Chondrocyte (in vitro differentiated cells): ENCODE results near the gene GTF2I. TPM values are rescaled to one million over a fixed set of nuclear protein-coding genes. Genes with fewer than 3 reads are reported as not detected.
"Not testable (repeated sequence)": the region's sequence is repeated elsewhere in the genome, so short reads cannot be mapped to it uniquely, and the experiment has no call there.

ENCODE experiments used
- DNase-seq: peaks from one replicate; pipeline ENCODE4 v3.0.0; 2021; ENCODE audit warnings: mixed read lengths, low spot score
- H3K27ac Mint-ChIP-seq: one replicate; pipeline ENCODE4 v1.8.0; 2021; ENCODE audit warnings: mild to moderate bottlenecking, moderate library complexity, mixed read lengths; ENCODE audit not compliant: unreplicated experiment
- H3K27me3 Mint-ChIP-seq: 2 replicates; pipeline ENCODE4 v1.8.0; 2021; ENCODE audit warnings: low read depth, mixed read lengths
- H3K36me3 Mint-ChIP-seq: 2 replicates; pipeline ENCODE4 v1.8.0; 2021; ENCODE audit warnings: low read depth, mixed read lengths
- H3K4me1 Mint-ChIP-seq: 2 replicates; pipeline ENCODE4 v1.8.0; 2021; ENCODE audit warnings: low read depth, mild to moderate bottlenecking, mixed read lengths
- H3K4me3 Mint-ChIP-seq: one replicate; pipeline ENCODE4 v1.8.0; 2021; ENCODE audit warnings: mild to moderate bottlenecking, moderate library complexity, mixed read lengths; ENCODE audit not compliant: unreplicated experiment
- H3K9me3 Mint-ChIP-seq: 2 replicates; pipeline ENCODE4 v1.8.0; 2021; ENCODE audit warnings: low read depth, mixed read lengths
- total RNA-seq: library from RNA; stranded (reverse); gene quantifications from 3 replicates; pipeline ENCODE4 v1.2.1, GENCODE V29; 2021

The GTF2I gene
- total RNA-seq, 1 donor from 2014 or later: 157 TPM

DNA sequence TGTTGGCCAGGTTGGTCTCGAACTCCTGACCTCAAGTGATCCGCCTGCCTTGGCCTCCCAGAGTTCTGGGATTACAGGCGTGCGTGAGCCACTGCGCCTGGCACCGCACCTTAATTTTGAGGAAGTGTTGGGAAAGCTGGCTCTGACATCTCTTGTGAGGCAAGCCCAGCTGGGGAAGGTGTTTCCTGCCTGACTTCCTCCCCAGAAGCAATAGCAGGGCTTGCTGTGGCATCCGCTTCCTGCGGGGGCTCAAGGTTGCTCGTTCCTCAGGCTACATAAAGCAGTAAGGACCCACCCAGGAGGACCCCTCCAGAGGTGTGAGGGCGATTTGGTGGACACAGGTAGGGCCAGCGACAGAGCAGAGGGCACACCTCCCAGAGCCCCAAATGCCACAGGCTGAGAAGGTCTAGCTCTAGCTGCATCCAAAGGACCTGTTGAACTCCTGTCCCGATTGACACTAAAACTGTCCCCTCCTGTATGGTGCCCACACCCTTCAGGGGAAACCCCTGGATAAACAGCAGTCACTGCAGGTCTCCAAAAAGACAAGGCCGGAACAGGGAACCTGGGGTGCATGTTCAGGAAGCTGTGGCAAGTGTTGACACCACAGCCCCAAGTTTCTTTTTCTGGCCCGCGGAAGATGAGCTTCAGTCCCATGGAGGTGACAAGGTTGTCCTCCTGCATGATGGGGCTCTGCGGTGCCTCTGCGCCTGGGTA is 107.8 kb downstream of the GTF2I start:
- not testable (repeated sequence) for DNase-seq, H3K4me3 Mint-ChIP-seq, H3K9me3 Mint-ChIP-seq, H3K4me1 Mint-ChIP-seq, H3K27ac Mint-ChIP-seq, H3K27me3 Mint-ChIP-seq, H3K36me3 Mint-ChIP-seq

DNA sequence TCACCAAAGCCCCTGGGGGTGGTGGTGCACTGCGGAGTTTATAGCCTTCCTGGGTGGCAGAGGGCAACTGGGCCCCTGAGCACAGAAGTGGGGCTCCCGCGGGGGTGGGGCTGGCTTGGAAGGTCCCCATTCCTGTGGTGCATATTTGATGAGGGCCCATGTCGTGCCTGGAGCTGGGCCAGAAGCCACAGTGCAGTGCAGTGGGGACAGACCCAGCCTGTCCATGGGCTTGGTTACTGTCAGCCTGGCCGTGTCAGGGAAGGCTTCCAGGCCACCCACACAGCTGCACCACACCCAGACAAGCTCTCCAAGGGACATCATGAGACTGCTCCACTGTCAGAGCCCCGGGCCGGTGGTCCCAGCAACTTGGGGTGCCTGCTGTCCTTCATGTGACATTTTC is 109.0 kb downstream of the GTF2I start:
- not testable (repeated sequence) for H3K9me3 Mint-ChIP-seq, H3K36me3 Mint-ChIP-seq, H3K27me3 Mint-ChIP-seq, H3K4me1 Mint-ChIP-seq, H3K4me3 Mint-ChIP-seq, DNase-seq, H3K27ac Mint-ChIP-seq

GRCh38 chr7:74766991-74767390 is 109.5 kb downstream of the GTF2I start:
- not testable (repeated sequence) for H3K4me3 Mint-ChIP-seq, H3K27ac Mint-ChIP-seq, H3K4me1 Mint-ChIP-seq, H3K9me3 Mint-ChIP-seq, H3K27me3 Mint-ChIP-seq, DNase-seq, H3K36me3 Mint-ChIP-seq

DNA sequence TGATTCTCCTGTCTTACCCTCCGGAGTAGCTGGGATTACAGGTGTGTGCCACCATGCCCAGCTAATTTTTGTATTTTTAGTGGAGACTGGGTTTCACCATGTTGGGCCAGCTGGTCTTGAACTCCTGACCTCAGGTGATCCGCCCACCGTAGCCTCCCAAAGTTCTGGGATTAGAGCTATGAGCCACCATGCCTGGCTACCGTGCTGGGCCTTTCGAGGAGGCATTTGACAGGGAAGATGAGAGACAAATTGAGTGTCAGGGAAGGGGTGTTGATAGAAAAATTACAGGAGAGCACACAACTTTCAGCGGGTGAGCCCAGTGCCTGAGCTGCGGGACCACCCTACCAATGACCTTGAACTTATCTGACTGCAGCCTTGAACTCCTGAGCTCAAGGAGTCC is 112.5 kb downstream of the GTF2I start:
- DNase-seq, H3K9me3 Mint-ChIP-seq, H3K27ac Mint-ChIP-seq, H3K4me3 Mint-ChIP-seq, H3K27me3 Mint-ChIP-seq, H3K4me1 Mint-ChIP-seq, H3K36me3 Mint-ChIP-seq: not testable (repeated sequence)

GRCh38 chr7:74772093-74772492 is 114.6 kb downstream of the GTF2I start:
- not testable (repeated sequence) for H3K4me1 Mint-ChIP-seq, H3K4me3 Mint-ChIP-seq, H3K9me3 Mint-ChIP-seq, DNase-seq, H3K27ac Mint-ChIP-seq, H3K36me3 Mint-ChIP-seq, H3K27me3 Mint-ChIP-seq

GRCh38 chr7:74773760-74774750 is 116.5 kb downstream of the GTF2I start, which contains the start of gene NCF1:
Gene NCF1 (plus strand): TSS chr7:74774011. CDS start chr7:74774032, 21 bp downstream.
- not testable (repeated sequence) for H3K9me3 Mint-ChIP-seq, H3K4me1 Mint-ChIP-seq, H3K36me3 Mint-ChIP-seq, H3K27ac Mint-ChIP-seq, H3K4me3 Mint-ChIP-seq, H3K27me3 Mint-ChIP-seq, DNase-seq

DNA sequence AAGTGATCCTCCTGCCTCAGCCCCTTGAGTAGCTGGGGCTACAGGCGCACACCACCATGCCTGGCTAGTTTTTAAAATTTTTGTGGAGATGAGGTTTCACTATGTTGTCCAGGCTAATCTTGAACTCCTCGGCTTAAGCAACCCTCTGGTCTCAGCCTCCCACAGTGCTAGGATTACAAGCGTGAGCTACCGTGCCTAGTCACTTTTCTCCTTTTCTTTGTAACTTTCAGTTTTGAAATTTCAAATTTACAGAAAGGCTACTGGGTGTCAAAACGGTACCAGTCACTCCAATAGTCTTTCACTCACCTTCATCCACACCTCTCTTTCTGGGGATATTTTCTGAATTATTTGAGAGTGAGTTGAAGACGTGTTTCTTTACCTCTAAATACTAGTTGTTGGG is 117.6 kb downstream of the GTF2I start:
- H3K4me3 Mint-ChIP-seq, H3K4me1 Mint-ChIP-seq, H3K36me3 Mint-ChIP-seq, H3K9me3 Mint-ChIP-seq, H3K27ac Mint-ChIP-seq, H3K27me3 Mint-ChIP-seq, DNase-seq: not testable (repeated sequence)

- not testable (repeated sequence) for H3K4me1 Mint-ChIP-seq, H3K27me3 Mint-ChIP-seq, DNase-seq, H3K27ac Mint-ChIP-seq, H3K4me3 Mint-ChIP-seq, H3K9me3 Mint-ChIP-seq, H3K36me3 Mint-ChIP-seq
Observed at GRCh38 chr7:74779053-74779452, 121.5 kb downstream of the GTF2I start.

GRCh38 chr7:74781746-74782145 is 124.2 kb downstream of the GTF2I start:
- H3K9me3 Mint-ChIP-seq, H3K4me3 Mint-ChIP-seq, H3K36me3 Mint-ChIP-seq, H3K27me3 Mint-ChIP-seq, DNase-seq, H3K27ac Mint-ChIP-seq, H3K4me1 Mint-ChIP-seq: not testable (repeated sequence)

DNA sequence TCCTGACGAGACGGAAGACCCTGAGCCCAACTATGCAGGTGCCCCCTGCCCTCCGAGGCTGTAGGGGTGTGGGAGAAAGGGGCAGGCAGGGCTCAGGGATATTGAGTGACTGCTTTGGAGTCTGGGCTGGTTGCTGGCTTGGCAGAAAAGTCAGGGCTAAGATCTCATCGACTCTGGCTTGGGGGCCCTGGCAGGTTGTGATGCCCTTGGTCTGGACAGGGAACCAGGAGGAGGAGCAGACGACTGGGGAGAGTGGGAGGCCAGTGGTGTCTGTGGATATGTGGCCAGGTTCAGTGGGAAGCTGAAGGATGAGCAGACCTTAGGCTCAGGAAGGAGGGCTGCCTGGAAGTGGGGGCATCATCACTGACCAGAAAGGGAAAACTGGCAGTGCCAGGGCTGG is 126.1 kb downstream of the GTF2I start:
- H3K9me3 Mint-ChIP-seq, H3K36me3 Mint-ChIP-seq, DNase-seq, H3K27me3 Mint-ChIP-seq, H3K4me3 Mint-ChIP-seq, H3K4me1 Mint-ChIP-seq, H3K27ac Mint-ChIP-seq: not testable (repeated sequence)

DNA sequence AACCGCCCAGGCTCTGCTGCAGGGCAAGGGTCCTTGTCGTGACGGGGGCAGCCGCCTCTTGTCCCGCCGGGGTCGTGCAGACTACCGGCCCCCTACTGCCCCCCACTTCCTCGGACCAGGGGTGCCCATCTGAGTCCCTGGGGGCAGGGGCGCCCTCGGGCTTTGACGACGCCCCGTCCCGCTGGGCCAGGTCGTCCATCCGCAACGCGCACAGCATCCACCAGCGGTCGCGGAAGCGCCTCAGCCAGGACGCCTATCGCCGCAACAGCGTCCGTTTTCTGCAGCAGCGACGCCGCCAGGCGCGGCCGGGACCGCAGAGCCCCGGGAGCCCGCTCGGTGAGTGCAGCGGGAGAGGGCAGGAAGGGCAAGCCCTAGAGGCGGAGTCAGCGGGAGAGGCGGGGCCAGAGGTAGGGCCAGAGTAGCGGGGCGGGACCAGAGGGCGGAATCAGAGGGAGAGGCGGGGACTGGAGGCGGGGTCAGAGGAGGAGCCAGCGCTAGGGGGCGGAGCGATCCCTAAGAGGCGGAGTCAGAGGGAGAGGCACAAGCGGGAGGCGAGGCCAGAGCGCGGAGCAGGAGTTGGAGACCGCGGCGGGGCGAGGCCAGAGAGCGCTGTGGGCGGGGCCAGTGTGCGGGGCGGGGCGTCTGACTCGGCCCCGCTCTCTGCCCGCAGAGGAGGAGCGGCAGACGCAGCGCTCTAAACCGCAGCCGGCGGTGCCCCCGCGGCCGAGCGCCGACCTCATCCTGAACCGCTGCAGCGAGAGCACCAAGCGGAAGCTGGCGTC is 131.0 kb downstream of the GTF2I start:
- not testable (repeated sequence) for H3K36me3 Mint-ChIP-seq, H3K27ac Mint-ChIP-seq, H3K9me3 Mint-ChIP-seq, H3K4me1 Mint-ChIP-seq, H3K27me3 Mint-ChIP-seq
- DNase-seq: peak; percentile 93
- H3K4me3 Mint-ChIP-seq: peak overlapping the region; percentile 42

DNA sequence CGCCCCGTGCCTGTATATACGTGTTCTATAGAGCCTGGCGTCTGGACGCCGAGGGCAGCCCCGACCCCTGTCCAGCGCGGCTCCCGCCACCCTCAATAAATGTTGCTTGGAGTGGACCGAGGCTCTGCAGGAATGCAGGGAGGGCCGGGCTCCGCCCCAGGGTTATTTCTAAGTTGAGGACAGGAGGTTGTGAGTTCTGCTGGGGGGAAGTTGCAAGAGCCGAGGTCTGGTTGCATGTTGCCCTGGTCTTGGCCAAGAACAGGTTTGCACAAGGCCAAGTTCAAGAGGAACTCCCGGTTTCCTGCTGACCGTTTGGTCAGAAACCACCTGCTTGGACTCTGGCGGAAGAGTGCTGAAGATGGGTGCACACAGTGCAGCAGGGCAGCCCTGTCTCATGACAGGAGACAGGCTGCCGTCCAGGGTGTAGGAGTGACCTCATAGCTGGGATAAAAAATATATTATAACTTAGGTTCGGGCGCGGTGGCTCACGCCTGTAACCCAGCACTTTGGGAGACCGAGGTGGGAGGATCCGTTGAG is 131.8 kb downstream of the GTF2I start:
- H3K4me1 Mint-ChIP-seq, H3K4me3 Mint-ChIP-seq, H3K27me3 Mint-ChIP-seq, H3K27ac Mint-ChIP-seq, DNase-seq, H3K9me3 Mint-ChIP-seq, H3K36me3 Mint-ChIP-seq: not testable (repeated sequence)
